GM19452 (cell line): ENCODE data around the gene PRKN.
"Not testable (repeated sequence)": the region's sequence is repeated elsewhere in the genome, so short reads cannot be mapped to it uniquely, and the experiment has no call there.

ENCODE experiments used
- ATAC-seq: cut with Tn5 transposase; IDR thresholded peaks from one replicate; pipeline ENCODE4 v1.9.1; 2021; ENCODE audit not compliant: unreplicated experiment

PRKN gene

GRCh38 chr6:162541019-162541601 lies 186.5 kb downstream of the PRKN start:
- no peak for ATAC-seq

- ATAC-seq: no peak
These were observed 188.2 kb downstream of the PRKN start for GRCh38 chr6:162539321-162539720.

- ATAC-seq: no peak
These were observed 188.9 kb downstream of the PRKN start for GRCh38 chr6:162538643-162539064.

- no peak for ATAC-seq
These were observed 194.6 kb downstream of the PRKN start for GRCh38 chr6:162533009-162533400.

- no peak for ATAC-seq
These were observed 195.1 kb downstream of the PRKN start for GRCh38 chr6:162532283-162533008.

- not testable (repeated sequence) for ATAC-seq
These were observed 196.2 kb downstream of the PRKN start for GRCh38 chr6:162531391-162531790.

GRCh38 chr6:162528538-162528937 lies 199.0 kb downstream of the PRKN start:
- ATAC-seq: no peak

GRCh38 chr6:162526960-162527359 lies 200.6 kb downstream of the PRKN start:
- ATAC-seq: no peak

- ATAC-seq: no peak
These were observed 202.4 kb downstream of the PRKN start for GRCh38 chr6:162525181-162525580.

- no peak for ATAC-seq
These were observed 214.8 kb downstream of the PRKN start for GRCh38 chr6:162512744-162513143.

GRCh38 chr6:162497389-162497788 lies 230.2 kb downstream of the PRKN start:
- no peak for ATAC-seq

- no peak for ATAC-seq
These were observed 233.6 kb downstream of the PRKN start for GRCh38 chr6:162493917-162494316.

- ATAC-seq: no peak
These were observed 235.9 kb downstream of the PRKN start for GRCh38 chr6:162491637-162492036.

GRCh38 chr6:162489101-162489976 lies 238.2 kb downstream of the PRKN start:
- no peak for ATAC-seq

- ATAC-seq: no peak
These were observed 239.1 kb downstream of the PRKN start for GRCh38 chr6:162488444-162488843.

- no peak for ATAC-seq
These were observed 242.1 kb downstream of the PRKN start for GRCh38 chr6:162485464-162485863.

- no peak for ATAC-seq
These were observed 245.6 kb downstream of the PRKN start for GRCh38 chr6:162481938-162482337.

- no peak for ATAC-seq
These were observed 246.2 kb downstream of the PRKN start for GRCh38 chr6:162481320-162481719.

- no peak for ATAC-seq
These were observed 249.3 kb downstream of the PRKN start for GRCh38 chr6:162478192-162478671.

- no peak for ATAC-seq
These were observed 252.8 kb downstream of the PRKN start for GRCh38 chr6:162474722-162475121.

- no peak for ATAC-seq
These were observed 255.7 kb downstream of the PRKN start for GRCh38 chr6:162471842-162472241.

- ATAC-seq: no peak
These were observed 259.2 kb downstream of the PRKN start for GRCh38 chr6:162468326-162468725.
